Activated CD8-positive, alpha-beta memory T cell treated with anti-CD3 and anti-CD28 coated beads, Interleukin-2, amount 50 U/mL, for 4 hours (primary cell): ENCODE data around the gene PCCA.
"Not testable (repeated sequence)": the region's sequence is repeated elsewhere in the genome, so short reads cannot be mapped to it uniquely, and the experiment has no call there.

Experiments used
- DNase-seq: peaks from one replicate; pipeline ENCODE4 v3.0.0-alpha.2; 2020

The PCCA gene

GRCh38 chr13:100365680-100366079 lies 276.8 kb downstream of the PCCA start:
- DNase-seq: no peak

GRCh38 chr13:100378533-100378932 lies 289.6 kb downstream of the PCCA start:
- DNase-seq: no peak

GRCh38 chr13:100381595-100382224 lies 292.8 kb downstream of the PCCA start:
- DNase-seq: no peak

GRCh38 chr13:100382785-100383184 lies 293.9 kb downstream of the PCCA start:
- DNase-seq: no peak

GRCh38 chr13:100387416-100387815 lies 298.5 kb downstream of the PCCA start:
- DNase-seq: no peak

- DNase-seq: not testable (repeated sequence)
These were observed 299.3 kb downstream of the PCCA start for GRCh38 chr13:100388150-100388549.

- no peak for DNase-seq
These were observed 300.0 kb downstream of the PCCA start for GRCh38 chr13:100388923-100389322.

GRCh38 chr13:100389617-100390016 lies 300.7 kb downstream of the PCCA start:
- DNase-seq: no peak

- DNase-seq: peak; percentile 60
These were observed 304.1 kb downstream of the PCCA start for GRCh38 chr13:100392709-100393630.

GRCh38 chr13:100394005-100394695 lies 305.3 kb downstream of the PCCA start:
- DNase-seq: no peak

- DNase-seq: no peak
These were observed 306.9 kb downstream of the PCCA start for GRCh38 chr13:100395698-100396373.

- no peak for DNase-seq
These were observed 307.9 kb downstream of the PCCA start for GRCh38 chr13:100396776-100397175.

GRCh38 chr13:100397627-100398026 lies 308.7 kb downstream of the PCCA start:
- no peak for DNase-seq

- DNase-seq: no peak
These were observed 309.5 kb downstream of the PCCA start for GRCh38 chr13:100398360-100398759.

- no peak for DNase-seq
These were observed 310.6 kb downstream of the PCCA start for GRCh38 chr13:100399455-100399854.

- no peak for DNase-seq
These were observed 314.8 kb downstream of the PCCA start for GRCh38 chr13:100403675-100404074.

GRCh38 chr13:100409132-100409531 lies 320.2 kb downstream of the PCCA start:
- no peak for DNase-seq

GRCh38 chr13:100423375-100423774 lies 334.5 kb downstream of the PCCA start:
- DNase-seq: no peak

GRCh38 chr13:100428986-100429385 lies 340.1 kb downstream of the PCCA start:
- DNase-seq: no peak

GRCh38 chr13:100432611-100433010 lies 343.7 kb downstream of the PCCA start:
- no peak for DNase-seq

GRCh38 chr13:100433475-100433874 lies 344.6 kb downstream of the PCCA start:
- no peak for DNase-seq

GRCh38 chr13:100434010-100434763 lies 345.3 kb downstream of the PCCA start:
- no peak for DNase-seq
